ENCODE measurements around the gene GDF15. TPM values are rescaled to one million over a fixed set of nuclear protein-coding genes. Genes with fewer than 3 reads are reported as not detected.

The GDF15 gene
- total RNA-seq, 4 donors from 2014 or later: 36.3 to 77.0 (median 58.9) TPM

DNA sequence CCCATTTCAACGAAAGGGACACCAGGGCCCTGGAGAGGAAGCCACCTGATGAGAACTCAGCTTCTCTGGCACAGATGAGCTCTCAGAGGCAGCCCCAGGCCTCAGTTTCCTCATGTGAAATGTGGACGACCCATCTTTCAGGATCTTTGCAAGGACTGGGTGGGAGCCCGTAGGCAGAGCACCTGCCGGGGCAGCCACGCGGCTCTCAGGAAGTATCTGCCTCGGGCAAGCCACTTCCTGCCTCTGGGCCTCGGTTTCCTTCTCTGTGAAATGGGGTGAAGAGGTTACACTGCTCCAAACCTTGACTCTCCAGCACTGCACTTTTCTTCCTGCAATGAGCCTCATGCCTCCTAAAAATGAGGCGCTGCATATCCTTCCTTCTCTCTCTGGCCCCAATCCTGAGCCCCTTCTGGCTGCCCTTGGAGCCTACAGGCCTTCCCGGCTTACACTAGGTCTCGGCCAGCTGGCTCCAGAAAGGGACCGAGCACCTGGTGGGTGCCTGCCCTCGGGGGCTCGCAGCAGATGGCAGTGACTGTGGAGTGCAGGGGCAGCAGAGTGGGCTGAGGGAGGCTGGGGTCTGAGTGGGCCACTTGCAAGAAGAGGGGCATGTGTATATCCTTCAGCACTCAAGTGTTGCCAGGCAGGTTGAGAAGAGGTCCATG lies 36.7 kb downstream of the GDF15 start:
- Histone ChIP-seq H3K27ac (peak overlapping the region in 3 of 4 donors; percentile 5 to 52 (median 10)), H3K4me1 (peaks cover 28 to 68% (median 50%) of the 10 kb centered on the region in 4 donors), H3K27me3 (peaks cover 4% of the 10 kb centered on the region), H3K4me3 (no peak overlapping the region), H3K36me3 (no peaks in the 10 kb centered on the region), H3K9me3 (no peaks in the 10 kb centered on the region)
- WGBS, 2 donors (ENCODE audit: low coverage in 1 of 2): 70% methylated on average over 14 of the region's 14 CpGs; no CpG with 5 or more reads in 1 of the 2 donors
- TF ChIP-seq EP300 (IDR thresholded peaks at IDR 0.05; ENCODE audit: low read depth) (no peak), POLR2AphosphoS5 (IDR thresholded peaks at IDR 0.05) (no peak), POLR2A (IDR thresholded peaks at IDR 0.05) (no peak), CTCF (IDR thresholded peaks at IDR 0.05) (no peak)
- in situ Hi-C loops (cut with MboI; ENCODE audit: low pct_ligation_motif_present in 1 of 4, low pct_unique_long_range_greater_than_20kb in 1 of 4, low sequenced_read_pairs in 3 of 4) (loop anchor here in 1 of 4 donors (25.0 kb wide), 1 partner anchor 160 kb away; the partner anchor contains the start of gene IQCN), intact Hi-C loops (cut with DNase I; ENCODE audit: low total_unique reads) (no loop called here)
- DNase-seq: no peak

DNA sequence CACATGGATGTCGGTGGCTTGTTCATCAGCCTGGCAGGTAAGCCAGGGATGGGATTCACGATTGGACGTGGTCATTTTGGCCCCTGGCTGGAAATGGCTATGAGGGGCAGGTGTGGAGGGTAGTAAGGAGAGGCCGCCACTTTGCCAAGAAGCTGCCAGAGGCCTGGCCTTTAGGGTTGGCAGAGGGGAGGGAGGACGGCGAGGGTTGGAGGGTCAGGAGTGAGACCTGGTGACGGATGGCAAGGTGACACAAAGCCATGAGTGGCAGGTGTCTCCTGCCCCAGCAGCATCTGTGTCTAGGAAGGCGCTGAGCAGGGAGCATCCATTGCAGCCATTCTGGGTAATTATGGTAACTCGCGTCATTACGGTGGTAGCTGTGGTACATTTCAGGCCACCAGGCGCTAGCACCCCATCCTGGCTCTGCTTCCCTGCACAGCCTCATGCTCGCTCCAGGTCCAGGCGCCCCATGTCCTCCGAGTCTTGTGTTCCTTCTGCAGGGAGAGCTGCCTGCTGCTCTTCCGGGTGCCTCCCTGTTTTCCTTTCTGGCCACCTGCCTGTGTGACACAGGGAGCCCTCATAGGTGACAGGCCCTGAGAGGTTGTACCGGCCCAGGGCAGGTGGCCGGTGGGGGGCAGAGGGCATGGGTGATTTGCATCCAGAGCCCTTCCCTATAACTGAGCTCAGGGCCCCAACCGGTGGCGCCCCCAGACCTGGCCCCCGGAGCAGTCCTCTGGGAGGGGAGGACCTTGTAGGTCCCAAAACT lies 37.5 kb downstream of the GDF15 start:
- no peak for TF ChIP-seq CTCF (IDR thresholded peaks at IDR 0.05)
- in situ Hi-C loops (cut with MboI; ENCODE audit: low pct_ligation_motif_present in 1 of 4, low pct_unique_long_range_greater_than_20kb in 1 of 4, low sequenced_read_pairs in 3 of 4): loop anchor here in 1 of 4 donors (25.0 kb wide), 1 partner anchor 161 kb away; the partner anchor contains the start of gene IQCN
- intact Hi-C loops (cut with DNase I; ENCODE audit: low total_unique reads): no loop called here
- no peaks in the 10 kb centered on the region for H3K36me3 ChIP-seq
- H3K9me3 ChIP-seq: no peaks in the 10 kb centered on the region
- DNase-seq: no peak
- WGBS, 2 donors (ENCODE audit: low coverage in 1 of 2): 73 to 86% methylated on average over 4 to 16 of the region's 21 CpGs
- H3K27ac ChIP-seq: peak overlapping the region; percentile 7 to 62 (median 44)
- peaks cover 23 to 61% (median 44%) of the 10 kb centered on the region in 4 donors for H3K4me1 ChIP-seq
- no peaks in the 10 kb centered on the region for H3K27me3 ChIP-seq
- no peak overlapping the region for H3K4me3 ChIP-seq

DNA sequence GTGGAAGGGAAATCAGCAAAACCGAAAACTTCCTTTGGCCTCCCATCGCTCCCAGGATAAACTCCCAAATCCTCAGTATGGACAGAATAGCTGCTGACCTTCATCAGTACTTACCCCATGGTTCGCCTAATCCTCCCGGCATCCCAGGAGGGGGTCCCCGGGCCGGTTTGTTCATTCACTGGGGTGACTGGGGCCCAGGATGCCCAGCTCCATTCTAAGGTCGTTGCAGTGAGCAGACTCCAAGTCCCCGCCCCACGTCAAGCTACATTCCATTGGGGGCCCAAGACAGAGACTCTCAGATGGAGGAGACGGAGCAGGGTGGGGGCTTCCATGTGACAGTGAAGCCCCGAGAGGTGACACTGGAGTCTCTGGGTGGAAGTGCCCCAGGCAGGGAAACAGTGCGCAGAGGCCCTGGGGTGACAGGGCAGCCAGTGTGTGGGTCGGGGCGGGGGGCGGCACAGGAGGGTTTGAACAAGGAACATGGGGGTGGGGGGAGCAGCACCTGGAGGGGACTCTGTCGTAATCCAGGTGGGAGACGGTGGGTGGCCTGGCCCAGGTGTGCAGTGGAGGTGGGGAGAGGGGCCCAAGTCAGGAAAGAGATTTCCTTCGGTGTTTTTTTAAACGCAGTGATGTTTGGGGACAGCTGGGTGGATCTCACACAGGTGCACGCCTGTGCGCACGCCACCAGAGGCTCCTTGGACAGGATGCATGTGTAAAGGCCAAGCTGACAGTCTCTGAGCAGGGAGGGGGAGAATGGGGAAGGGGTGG lies 38.3 kb downstream of the GDF15 start:
- Histone ChIP-seq H3K27ac (peak overlapping the region; percentile 7 to 82 (median 49)), H3K27me3 (no peaks in the 10 kb centered on the region), H3K4me3 (no peak overlapping the region), H3K9me3 (no peaks in the 10 kb centered on the region), H3K36me3 (no peaks in the 10 kb centered on the region), H3K4me1 (peaks cover 21 to 64% (median 46%) of the 10 kb centered on the region in 4 donors)
- intact Hi-C loops (cut with DNase I; ENCODE audit: low total_unique reads): no loop called here
- 67% methylated on average over 20 of the region's 22 CpGs; no CpG with 5 or more reads in 1 of the 2 donors for WGBS, 2 donors (ENCODE audit: low coverage in 1 of 2)
- no peak for TF ChIP-seq CTCF (IDR thresholded peaks at IDR 0.05)
- no peak for TF ChIP-seq POLR2A (IDR thresholded peaks at IDR 0.05)
- no peak for TF ChIP-seq EP300 (IDR thresholded peaks at IDR 0.05; ENCODE audit: low read depth)
- no peak for TF ChIP-seq POLR2AphosphoS5 (IDR thresholded peaks at IDR 0.05)
- in situ Hi-C loops (cut with MboI; ENCODE audit: low pct_ligation_motif_present in 1 of 4, low pct_unique_long_range_greater_than_20kb in 1 of 4, low sequenced_read_pairs in 3 of 4): loop anchor here in 1 of 4 donors (25.0 kb wide), 1 partner anchor 162 kb away; the partner anchor contains the start of gene IQCN
- DNase-seq: no peak

All from transverse colon (tissue), 4 donors.